Breast epithelium (tissue), 3 donors: ENCODE data around the gene NUDT14.

Experiments used
- POLR2A ChIP-seq: fragments of 450-650 bp; IDR thresholded peaks from one replicate; pipeline ENCODE4 v1.6.1; 2016; ENCODE audit warnings: antibody characterized with exemption, mild to moderate bottlenecking, moderate library complexity
- TF ChIP-seq, protein P1 (sequence below), 3 donors: fragments of 450-650 bp; IDR thresholded peaks; one replicate each; pipeline ENCODE4 v1.5.1; 2016 to 2017; ENCODE audit warnings: antibody characterized with exemption in 3 of 3, mild to moderate bottlenecking in 3 of 3, moderate library complexity in 3 of 3

DNA sequence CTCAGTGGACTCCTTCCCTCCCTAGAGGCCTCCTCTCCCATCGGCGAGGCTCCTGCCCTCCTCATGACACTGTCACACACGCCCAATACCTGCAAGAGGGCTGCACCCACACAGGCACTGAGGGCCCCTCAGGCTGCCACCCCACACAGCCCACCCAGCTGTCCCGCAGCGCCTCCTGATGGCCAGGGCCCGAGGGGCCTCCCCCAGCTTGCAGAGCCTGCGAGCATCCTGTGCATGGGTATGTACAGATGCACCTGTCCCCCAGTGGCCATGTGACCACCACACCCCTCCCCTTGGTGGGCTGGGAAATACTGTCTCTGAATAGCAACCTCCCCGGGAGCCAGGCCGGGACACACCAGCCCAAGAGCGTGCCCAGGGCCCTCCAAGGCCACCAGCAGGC is 19.0 kb upstream of the NUDT14 start:
- TF ChIP-seq POLR2A = no peak
- TF ChIP-seq, protein P1, sequence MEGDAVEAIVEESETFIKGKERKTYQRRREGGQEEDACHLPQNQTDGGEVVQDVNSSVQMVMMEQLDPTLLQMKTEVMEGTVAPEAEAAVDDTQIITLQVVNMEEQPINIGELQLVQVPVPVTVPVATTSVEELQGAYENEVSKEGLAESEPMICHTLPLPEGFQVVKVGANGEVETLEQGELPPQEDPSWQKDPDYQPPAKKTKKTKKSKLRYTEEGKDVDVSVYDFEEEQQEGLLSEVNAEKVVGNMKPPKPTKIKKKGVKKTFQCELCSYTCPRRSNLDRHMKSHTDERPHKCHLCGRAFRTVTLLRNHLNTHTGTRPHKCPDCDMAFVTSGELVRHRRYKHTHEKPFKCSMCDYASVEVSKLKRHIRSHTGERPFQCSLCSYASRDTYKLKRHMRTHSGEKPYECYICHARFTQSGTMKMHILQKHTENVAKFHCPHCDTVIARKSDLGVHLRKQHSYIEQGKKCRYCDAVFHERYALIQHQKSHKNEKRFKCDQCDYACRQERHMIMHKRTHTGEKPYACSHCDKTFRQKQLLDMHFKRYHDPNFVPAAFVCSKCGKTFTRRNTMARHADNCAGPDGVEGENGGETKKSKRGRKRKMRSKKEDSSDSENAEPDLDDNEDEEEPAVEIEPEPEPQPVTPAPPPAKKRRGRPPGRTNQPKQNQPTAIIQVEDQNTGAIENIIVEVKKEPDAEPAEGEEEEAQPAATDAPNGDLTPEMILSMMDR (IDR thresholded peaks at IDR 0.05) = no peak
